Measurements from ENCODE around the gene HGF. TPM values are rescaled to one million over a fixed set of nuclear protein-coding genes. Genes with fewer than 3 reads are reported as not detected.

Gene HGF
- total RNA-seq, 1 experiment from 2014 or later, result 0.15 TPM

DNA sequence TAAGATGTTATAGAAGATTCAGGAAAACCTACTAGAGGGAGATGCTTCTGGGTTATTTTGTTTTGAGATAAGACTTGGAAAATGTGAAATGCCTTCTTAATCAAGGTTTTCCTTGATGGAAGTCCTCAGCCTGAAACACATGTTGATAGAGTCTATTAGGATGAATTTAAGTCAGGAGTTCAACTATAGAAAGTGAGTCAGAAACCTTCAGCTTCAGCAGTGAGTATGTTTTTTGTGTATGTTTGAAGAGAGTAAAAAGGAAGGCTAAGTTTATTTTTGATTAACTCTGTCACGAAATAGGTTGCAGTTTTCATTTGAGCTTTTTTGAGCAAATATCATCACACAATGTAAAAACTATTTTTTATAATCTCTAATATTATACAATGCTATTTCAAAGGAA, 114.6 kb downstream of the HGF start:
- TF ChIP-seq, protein P1, sequence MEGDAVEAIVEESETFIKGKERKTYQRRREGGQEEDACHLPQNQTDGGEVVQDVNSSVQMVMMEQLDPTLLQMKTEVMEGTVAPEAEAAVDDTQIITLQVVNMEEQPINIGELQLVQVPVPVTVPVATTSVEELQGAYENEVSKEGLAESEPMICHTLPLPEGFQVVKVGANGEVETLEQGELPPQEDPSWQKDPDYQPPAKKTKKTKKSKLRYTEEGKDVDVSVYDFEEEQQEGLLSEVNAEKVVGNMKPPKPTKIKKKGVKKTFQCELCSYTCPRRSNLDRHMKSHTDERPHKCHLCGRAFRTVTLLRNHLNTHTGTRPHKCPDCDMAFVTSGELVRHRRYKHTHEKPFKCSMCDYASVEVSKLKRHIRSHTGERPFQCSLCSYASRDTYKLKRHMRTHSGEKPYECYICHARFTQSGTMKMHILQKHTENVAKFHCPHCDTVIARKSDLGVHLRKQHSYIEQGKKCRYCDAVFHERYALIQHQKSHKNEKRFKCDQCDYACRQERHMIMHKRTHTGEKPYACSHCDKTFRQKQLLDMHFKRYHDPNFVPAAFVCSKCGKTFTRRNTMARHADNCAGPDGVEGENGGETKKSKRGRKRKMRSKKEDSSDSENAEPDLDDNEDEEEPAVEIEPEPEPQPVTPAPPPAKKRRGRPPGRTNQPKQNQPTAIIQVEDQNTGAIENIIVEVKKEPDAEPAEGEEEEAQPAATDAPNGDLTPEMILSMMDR (conservative IDR thresholded peaks at IDR 0.05; ENCODE audit: low read depth, low read length), result no peak
- TF ChIP-seq EZH2phosphoT487 (IDR thresholded peaks at IDR 0.05; ENCODE audit: borderline replicate concordance, low read length), result no peak
- no peak for TF ChIP-seq EZH2 (IDR thresholded peaks at IDR 0.05; ENCODE audit: low read length, unreplicated experiment)
- Histone ChIP-seq H3K9me2 (replicated peaks; ENCODE audit: low read length) (no peaks in the 10 kb centered on the region), H3K36me3 (ENCODE audit: low read depth, low read length) (no peaks in the 10 kb centered on the region), H3K27ac (ENCODE audit: low read length) (no peak overlapping the region), H3K79me2 (ENCODE audit: low read length) (no peaks in the 10 kb centered on the region), H4K20me1 (ENCODE audit: low read length) (no peaks in the 10 kb centered on the region), H3K27me3 (ENCODE audit: low read length) (no peaks in the 10 kb centered on the region), H3K9me3 (ENCODE audit: low read length) (peaks cover 3% of the 10 kb centered on the region; the same call in 1 of the 2 replicates), H3K4me1 (ENCODE audit: insufficient read depth, low read length) (no peaks in the 10 kb centered on the region), H3K9ac (ENCODE audit: low read length) (no peak overlapping the region), H3F3A (ENCODE audit: low read length, unreplicated experiment) (no peaks in the 10 kb centered on the region), H3K4me2 (ENCODE audit: low read length) (no peak overlapping the region), H3K4me3 (ENCODE audit: low read length) (no peak overlapping the region), H2AFZ (ENCODE audit: low read length) (no peak overlapping the region)
- intact Hi-C loops (cut with micrococcal nuclease), result no loop called here
- POLR2A ChIA-PET (ENCODE audit: unreplicated experiment), result no interaction called here
- DNase-seq, result no peak
- ATAC-seq, result no peak
- CTCF ChIA-PET, result no interaction called here
- BruUV-seq (replicated peaks), result no TSS peak

DNA sequence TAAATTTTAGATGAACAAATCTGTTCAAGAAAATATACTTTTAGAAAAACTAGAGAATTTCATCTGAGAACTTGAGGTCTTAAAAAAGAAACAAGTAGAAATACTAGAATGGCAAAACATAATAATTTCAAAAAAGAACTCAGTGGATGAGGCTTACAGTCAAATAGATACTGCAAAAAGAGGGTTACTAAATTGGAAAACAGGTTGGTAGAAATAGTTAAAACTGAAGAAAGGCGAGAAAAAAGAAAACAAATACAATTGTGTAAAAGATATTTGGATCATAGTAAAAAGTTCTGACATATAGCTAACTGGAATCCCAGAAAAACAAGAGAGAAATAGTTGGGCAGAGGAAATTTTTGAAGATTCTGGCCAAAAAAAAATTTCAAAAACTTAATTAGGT, 117.6 kb downstream of the HGF start:
- Histone ChIP-seq H2AFZ (ENCODE audit: low read length) (no peak overlapping the region), H3K4me3 (ENCODE audit: low read length) (no peak overlapping the region), H3F3A (ENCODE audit: low read length, unreplicated experiment) (no peaks in the 10 kb centered on the region), H3K9ac (ENCODE audit: low read length) (no peak overlapping the region), H3K36me3 (ENCODE audit: low read depth, low read length) (no peaks in the 10 kb centered on the region), H3K4me2 (ENCODE audit: low read length) (no peak overlapping the region), H3K9me3 (ENCODE audit: low read length) (peaks cover 3% of the 10 kb centered on the region; the same call in 1 of the 2 replicates), H4K20me1 (ENCODE audit: low read length) (no peaks in the 10 kb centered on the region), H3K4me1 (ENCODE audit: insufficient read depth, low read length) (no peaks in the 10 kb centered on the region), H3K79me2 (ENCODE audit: low read length) (no peaks in the 10 kb centered on the region), H3K27ac (ENCODE audit: low read length) (no peak overlapping the region), H3K27me3 (ENCODE audit: low read length) (no peaks in the 10 kb centered on the region), H3K9me2 (replicated peaks; ENCODE audit: low read length) (no peaks in the 10 kb centered on the region)
- CTCF ChIA-PET, result no interaction called here
- intact Hi-C loops (cut with micrococcal nuclease), result no loop called here
- POLR2A ChIA-PET (ENCODE audit: unreplicated experiment), result no interaction called here
- DNase-seq, result no peak
- no peak for ATAC-seq
- TF ChIP-seq EZH2phosphoT487 (IDR thresholded peaks at IDR 0.05; ENCODE audit: borderline replicate concordance, low read length), result no peak
- TF ChIP-seq, protein P1 (conservative IDR thresholded peaks at IDR 0.05; ENCODE audit: low read depth, low read length), result no peak
- TF ChIP-seq EZH2 (IDR thresholded peaks at IDR 0.05; ENCODE audit: low read length, unreplicated experiment), result no peak
- BruUV-seq (replicated peaks), result no TSS peak
